ENCODE results near the gene CD300LB.
"Not testable (repeated sequence)": the region's sequence is repeated elsewhere in the genome, so short reads cannot be mapped to it uniquely, and the experiment has no call there.

The CD300LB gene

GRCh38 chr17:74531231-74531761, at the start of gene CD300LB:
Gene CD300LB (minus strand): TSS chr17:74531475. CDS start chr17:74531350, 125 bp downstream.
- no peak for FAIRE-seq

- FAIRE-seq: no peak
Measured at GRCh38 chr17:74579900-74580299, 48.6 kb upstream of the CD300LB start.

- no peak for FAIRE-seq
Measured at GRCh38 chr17:74578979-74579378, 47.7 kb upstream of the CD300LB start.

- no peak for FAIRE-seq
Measured at GRCh38 chr17:74574489-74575142, 43.3 kb upstream of the CD300LB start.

GRCh38 chr17:74573635-74574034, 42.4 kb upstream of the CD300LB start:
- FAIRE-seq: not testable (repeated sequence)

- FAIRE-seq: no peak
Measured at GRCh38 chr17:74573169-74573568, 41.9 kb upstream of the CD300LB start.

GRCh38 chr17:74571621-74572270, 40.5 kb upstream of the CD300LB start:
- FAIRE-seq: no peak

- no peak for FAIRE-seq
Measured at GRCh38 chr17:74569020-74570003, 38.0 kb upstream of the CD300LB start.

GRCh38 chr17:74568106-74568873, 37.0 kb upstream of the CD300LB start:
- no peak for FAIRE-seq

GRCh38 chr17:74567397-74567796, 36.1 kb upstream of the CD300LB start, which contains the start of gene CD300H:
Gene CD300H (minus strand): TSS chr17:74567509.
- no peak for FAIRE-seq

GRCh38 chr17:74566132-74566753, 35.0 kb upstream of the CD300LB start:
- no peak for FAIRE-seq

- FAIRE-seq: no peak
Measured at GRCh38 chr17:74565126-74565525, 33.9 kb upstream of the CD300LB start.

GRCh38 chr17:74563358-74563757, 32.1 kb upstream of the CD300LB start:
- FAIRE-seq: no peak

GRCh38 chr17:74561586-74561985, 30.3 kb upstream of the CD300LB start:
- no peak for FAIRE-seq

GRCh38 chr17:74558882-74559519, 27.7 kb upstream of the CD300LB start:
- FAIRE-seq: no peak

GRCh38 chr17:74558402-74558801, 27.1 kb upstream of the CD300LB start:
- FAIRE-seq: not testable (repeated sequence)

- no peak for FAIRE-seq
Measured at GRCh38 chr17:74555427-74555940, 24.2 kb upstream of the CD300LB start.

GRCh38 chr17:74554909-74555308, 23.6 kb upstream of the CD300LB start:
- no peak for FAIRE-seq

- FAIRE-seq: no peak
Measured at GRCh38 chr17:74552037-74552436, 20.8 kb upstream of the CD300LB start.

GRCh38 chr17:74550602-74551001, 19.3 kb upstream of the CD300LB start:
- FAIRE-seq: no peak

- FAIRE-seq: no peak
Measured at GRCh38 chr17:74549343-74549742, 18.1 kb upstream of the CD300LB start.

All from islet of Langerhans (tissue), 1 donor.